GM12891 (cell line): Measurements from ENCODE around the gene HLCS.

Experiments used
- DNase-seq: peaks from one replicate; pipeline ENCODE4 v3.0.0; 2011; ENCODE audit warnings: low spot score; ENCODE audit not compliant: insufficient read length
- FAIRE-seq: peaks from 2 replicates; lab custom pipeline; 2011; peaks lifted over from hg19 to GRCh38; lab: Jason Lieb, UNC
- PAX5 ChIP-seq: IDR thresholded peaks from 2 replicates; pipeline ENCODE4 v1.6.1; 2011; ENCODE audit warnings: low read length, moderate library complexity, mild to moderate bottlenecking; ENCODE audit not compliant: insufficient read depth, severe bottlenecking
- POLR2A ChIP-seq: IDR thresholded peaks from 2 replicates; pipeline ENCODE4 v1.6.1; 2011; ENCODE audit warnings: low read depth, low read length, control low read depth
- POLR2AphosphoS5 ChIP-seq: IDR thresholded peaks from 2 replicates; pipeline ENCODE4 v1.6.1; 2011; ENCODE audit warnings: low read depth, low read length, control low read depth
- POU2F2 ChIP-seq: IDR thresholded peaks from 2 replicates; pipeline ENCODE4 v1.6.1; 2011; ENCODE audit warnings: low read depth, mild to moderate bottlenecking, control low read depth, low read length, moderate library complexity
- SPI1 ChIP-seq: IDR thresholded peaks from 2 replicates; pipeline ENCODE4 v1.6.1; 2011; ENCODE audit warnings: low read depth, low read length, control low read depth
- TAF1 ChIP-seq: IDR thresholded peaks from 2 replicates; pipeline ENCODE4 v1.6.1; 2011; ENCODE audit warnings: low read depth, low read length, control low read depth

HLCS gene

GRCh38 chr21:36934864-36935420, 31.5 kb downstream of the HLCS start:
- DNase-seq (no peak), FAIRE-seq (no peak)
- TF ChIP-seq POLR2AphosphoS5 (no peak), POLR2A (no peak), SPI1 (no peak), PAX5 (no peak), TAF1 (no peak), POU2F2 (no peak)

GRCh38 chr21:36932161-36932816, 34.2 kb downstream of the HLCS start:
- TF ChIP-seq POLR2AphosphoS5: no peak
- TF ChIP-seq POU2F2: no peak
- no peak for TF ChIP-seq TAF1
- no peak for TF ChIP-seq SPI1
- TF ChIP-seq POLR2A: no peak
- DNase-seq: no peak
- no peak for FAIRE-seq

- FAIRE-seq: no peak
- no peak for TF ChIP-seq POLR2AphosphoS5
- no peak for TF ChIP-seq POLR2A
- TF ChIP-seq PAX5: no peak
- no peak for TF ChIP-seq SPI1
- no peak for TF ChIP-seq TAF1
- no peak for TF ChIP-seq POU2F2
- no peak for DNase-seq
Measured at GRCh38 chr21:36929622-36930021, 36.8 kb downstream of the HLCS start.

- DNase-seq: no peak
- FAIRE-seq: no peak
- TF ChIP-seq POLR2AphosphoS5 (no peak), POLR2A (no peak), PAX5 (no peak), POU2F2 (no peak), TAF1 (no peak), SPI1 (no peak)
Measured at GRCh38 chr21:36928960-36929359, 37.5 kb downstream of the HLCS start.

- FAIRE-seq: peak; percentile 67
- DNase-seq: peak; percentile 49
- TF ChIP-seq TAF1 (no peak), SPI1 (no peak)
Measured at GRCh38 chr21:36927719-36928117, 38.8 kb downstream of the HLCS start.

GRCh38 chr21:36926989-36927718, 39.3 kb downstream of the HLCS start:
- TF ChIP-seq TAF1 (no peak), PAX5 (no peak), POLR2A (no peak), POLR2AphosphoS5 (no peak), POU2F2 (no peak), SPI1 (no peak)
- FAIRE-seq: no peak

GRCh38 chr21:36923270-36923669, 43.2 kb downstream of the HLCS start:
- DNase-seq (no peak), FAIRE-seq (no peak)
- no peak for TF ChIP-seq SPI1
- no peak for TF ChIP-seq POLR2A
- no peak for TF ChIP-seq TAF1
- TF ChIP-seq PAX5: no peak
- TF ChIP-seq POU2F2: no peak
- no peak for TF ChIP-seq POLR2AphosphoS5

More at GRCh38 chr21:36926989-36927718, 39.3 kb downstream of the HLCS start:
- DNase-seq: no peak

GRCh38 chr21:36922861-36923260, 43.6 kb downstream of the HLCS start:
- DNase-seq: no peak
- FAIRE-seq: no peak
- TF ChIP-seq SPI1: no peak
- TF ChIP-seq POU2F2: no peak
- no peak for TF ChIP-seq PAX5
- TF ChIP-seq POLR2A: no peak
- TF ChIP-seq POLR2AphosphoS5: no peak
- no peak for TF ChIP-seq TAF1

- no peak for DNase-seq
- TF ChIP-seq POU2F2 (no peak), SPI1 (no peak), POLR2A (no peak), POLR2AphosphoS5 (no peak), TAF1 (no peak), PAX5 (no peak)
- FAIRE-seq: no peak
Measured at GRCh38 chr21:36918291-36918690, 48.2 kb downstream of the HLCS start.

GRCh38 chr21:36917471-36918158, 48.9 kb downstream of the HLCS start:
- no peak for FAIRE-seq
- no peak for DNase-seq
- TF ChIP-seq PAX5 (no peak), POLR2A (no peak), POLR2AphosphoS5 (no peak), POU2F2 (no peak), SPI1 (no peak), TAF1 (no peak)
